Skeletal muscle satellite cell (primary cell): ENCODE measurements around the gene FOXL2NB.
A peak's percentile ranks its signal among the peaks of the same experiment; 100 is the strongest.

Experiments used
- H3K27me3 ChIP-seq: 2 replicates; pipeline ENCODE4 v1.7.0; 2013; ENCODE audit warnings: low read length; ENCODE audit not compliant: control insufficient read depth, insufficient read depth
- H3K36me3 ChIP-seq: 2 replicates; pipeline ENCODE4 v1.7.0; 2013; ENCODE audit warnings: mild to moderate bottlenecking, control low read depth, low read length; ENCODE audit not compliant: insufficient read depth
- H3K4me1 ChIP-seq: 2 replicates; pipeline ENCODE4 v1.7.0; 2013; ENCODE audit warnings: low read length; ENCODE audit not compliant: control insufficient read depth, insufficient read depth
- H3K4me2 ChIP-seq: 2 replicates; pipeline ENCODE4 v1.7.0; 2013; ENCODE audit warnings: mild to moderate bottlenecking, low read length
- H3K4me3 ChIP-seq: 2 replicates; pipeline ENCODE4 v1.7.0; 2013; ENCODE audit warnings: low read length
- H3K9ac ChIP-seq: 2 replicates; pipeline ENCODE4 v1.7.0; 2013; ENCODE audit warnings: mild to moderate bottlenecking, low read depth, low read length, moderate library complexity
- H3K9me3 ChIP-seq: replicated peaks from 2 replicates; pipeline ENCODE4 v1.7.0; 2013; ENCODE audit warnings: mild to moderate bottlenecking, control low read depth, low read length

The FOXL2NB gene

DNA sequence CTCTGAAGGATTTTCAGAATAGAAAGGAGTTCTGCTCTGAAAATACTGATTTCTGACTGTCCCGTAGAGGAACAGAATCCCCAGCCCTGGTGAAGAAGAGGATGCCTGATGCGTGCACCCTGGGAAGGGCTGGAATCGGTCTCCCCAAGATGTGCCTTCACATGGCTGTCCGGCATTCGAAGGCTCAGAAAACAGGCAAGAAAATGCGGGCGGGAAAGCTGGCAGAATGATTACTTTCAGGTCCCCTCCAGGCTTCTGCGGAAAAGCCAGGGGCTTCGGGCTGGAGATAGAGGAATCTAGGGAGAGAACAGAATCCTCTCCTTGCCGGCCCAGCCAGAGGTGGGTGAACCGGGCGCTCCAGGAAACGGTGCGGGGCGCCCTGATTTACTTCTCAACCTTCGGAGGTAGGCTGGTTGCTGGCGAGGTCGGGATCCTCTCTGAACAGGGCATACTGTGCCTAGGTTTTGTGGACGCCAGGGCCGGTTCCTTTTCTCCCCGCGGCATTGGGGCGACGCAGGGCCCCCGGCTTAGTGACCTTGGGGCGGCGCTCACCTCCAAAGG, 2.5 kb downstream of the FOXL2NB start:
- Histone ChIP-seq H3K9ac (no peak overlapping the region), H3K4me2 (peak overlapping the region; percentile 75), H3K36me3 (no peaks in the 10 kb centered on the region), H3K27me3 (peaks cover 48% of the 10 kb centered on the region), H3K4me3 (peak overlapping the region; percentile 57), H3K9me3 (no peaks in the 10 kb centered on the region), H3K4me1 (peaks cover 19% of the 10 kb centered on the region)

DNA sequence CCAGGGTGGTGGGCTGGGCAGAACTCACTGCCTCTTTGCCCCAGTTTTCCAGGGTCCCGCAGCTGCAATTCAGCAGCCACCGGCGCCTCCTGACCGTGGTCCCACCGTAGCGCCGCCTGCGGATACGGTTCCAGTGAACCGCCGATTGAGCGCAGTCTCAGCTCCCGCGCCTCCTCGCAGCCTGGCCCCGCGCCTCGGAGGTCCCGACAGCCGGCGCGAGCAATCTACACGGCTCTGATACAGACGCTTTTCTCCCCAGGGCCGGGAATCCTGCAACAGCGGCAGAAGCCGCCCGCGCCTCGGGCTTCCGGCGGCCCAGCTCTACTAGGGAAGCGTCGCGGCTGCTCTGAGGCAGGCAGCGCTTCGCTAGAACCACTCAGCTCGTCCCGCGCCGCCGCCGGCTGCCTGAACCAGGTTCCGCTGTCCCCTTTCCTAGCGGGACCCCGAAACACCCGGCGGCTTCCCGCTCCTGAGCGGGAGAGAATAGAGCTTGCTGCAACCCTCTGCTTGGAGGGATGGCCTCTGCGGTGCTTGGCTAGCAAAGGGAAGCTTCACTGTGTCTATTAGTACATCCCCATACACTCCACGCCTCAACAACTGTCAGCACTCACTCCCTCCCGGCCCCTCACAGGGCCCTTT, 3.1 kb downstream of the FOXL2NB start:
- H3K27me3 ChIP-seq = peaks cover 49% of the 10 kb centered on the region
- H3K9ac ChIP-seq = peak overlapping the region; percentile 8

DNA sequence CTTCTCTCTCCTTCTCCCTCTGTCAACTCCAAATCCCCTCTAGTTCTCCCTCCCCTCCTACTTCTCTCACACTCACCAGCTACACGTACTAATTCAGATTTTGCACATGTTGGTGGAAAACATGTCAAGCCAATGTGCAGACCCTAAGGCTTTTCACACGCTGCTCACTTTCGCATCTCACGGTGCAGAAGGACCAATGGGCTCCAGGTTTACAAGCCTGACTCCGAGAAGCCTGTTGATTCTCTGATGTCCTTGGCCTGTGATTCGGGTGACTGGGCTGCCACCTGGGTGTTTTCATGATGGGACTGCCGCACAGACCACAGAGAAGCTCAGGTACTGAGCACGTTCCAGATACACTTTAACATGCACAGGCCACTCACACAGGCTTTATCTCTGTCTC, 3.7 kb downstream of the FOXL2NB start:
- peak overlapping the region; percentile 75 for H3K4me2 ChIP-seq
- H3K27me3 ChIP-seq = peaks cover 51% of the 10 kb centered on the region
- no peak overlapping the region for H3K9ac ChIP-seq
- peaks cover 13% of the 10 kb centered on the region for H3K4me1 ChIP-seq
- no peaks in the 10 kb centered on the region for H3K36me3 ChIP-seq
- no peak overlapping the region for H3K4me3 ChIP-seq
- no peaks in the 10 kb centered on the region for H3K9me3 ChIP-seq

More for the DNA sequence above, 3.1 kb downstream of the FOXL2NB start:
- H3K9me3 ChIP-seq = no peaks in the 10 kb centered on the region
- H3K4me2 ChIP-seq = peak overlapping the region; percentile 75
- no peaks in the 10 kb centered on the region for H3K36me3 ChIP-seq
- peak overlapping the region; percentile 57 for H3K4me3 ChIP-seq
- peaks cover 17% of the 10 kb centered on the region for H3K4me1 ChIP-seq

DNA sequence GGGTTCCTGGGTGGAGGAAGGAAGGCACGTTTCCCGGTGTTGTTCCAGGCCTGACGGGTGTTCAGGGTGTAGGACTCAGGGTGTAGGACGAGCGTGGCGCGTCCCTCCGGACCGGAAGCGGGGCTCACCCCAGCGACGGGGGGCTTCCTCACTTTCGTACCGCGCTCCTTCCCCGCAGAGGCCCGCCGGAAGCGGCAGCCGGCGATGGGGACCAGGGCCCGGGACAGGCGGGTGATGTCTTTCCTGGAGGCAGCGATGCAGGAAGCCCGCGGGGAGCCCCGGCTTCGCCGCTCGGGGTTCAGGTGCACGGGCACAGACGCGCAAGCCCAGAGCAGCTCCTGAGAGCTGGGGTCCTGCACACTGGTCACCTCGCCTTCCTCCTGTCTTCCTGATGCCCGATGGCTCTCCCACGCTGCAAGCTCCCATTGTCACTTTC, 13.4 kb downstream of the FOXL2NB start:
- Histone ChIP-seq H3K9me3 (no peaks in the 10 kb centered on the region), H3K9ac (no peak overlapping the region), H3K4me1 (no peaks in the 10 kb centered on the region), H3K27me3 (peaks cover 48% of the 10 kb centered on the region), H3K36me3 (no peaks in the 10 kb centered on the region), H3K4me3 (no peak overlapping the region), H3K4me2 (peak overlapping the region; percentile 29)

DNA sequence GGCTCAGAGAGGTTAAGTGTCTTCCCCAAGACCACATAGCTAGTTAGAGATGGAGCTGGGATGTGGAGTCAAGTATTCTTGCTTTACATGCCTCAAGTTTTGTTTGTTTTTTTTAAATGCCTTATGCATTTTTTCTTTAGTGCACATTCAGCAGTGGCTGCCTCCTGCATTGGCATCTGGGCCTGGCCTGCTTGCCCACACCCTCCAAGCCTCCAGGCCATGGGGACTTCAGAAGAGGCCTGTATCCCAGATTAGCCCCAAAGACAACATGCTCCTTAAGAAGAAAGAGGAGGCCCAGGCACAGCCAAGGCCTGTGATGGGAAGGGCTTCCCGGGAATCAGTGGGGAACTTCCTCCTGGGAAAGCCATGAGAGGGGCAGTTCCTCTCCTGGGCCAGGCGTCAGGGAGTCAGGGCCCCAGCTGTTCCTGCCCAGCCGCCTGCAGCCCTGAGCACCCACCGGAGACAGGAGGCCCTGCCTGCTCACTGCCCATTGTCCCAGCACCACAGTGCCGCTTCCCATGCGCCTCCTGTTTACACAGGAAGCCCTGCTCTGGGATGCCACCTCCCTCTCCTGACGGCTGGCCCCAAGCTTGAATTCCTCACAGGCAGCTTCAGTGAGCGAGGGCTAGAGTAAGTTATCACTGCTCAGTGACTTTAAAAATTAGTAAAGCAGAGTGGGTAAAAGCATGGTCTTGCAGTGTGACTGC, 16.0 kb downstream of the FOXL2NB start:
- H3K36me3 ChIP-seq = no peaks in the 10 kb centered on the region
- no peaks in the 10 kb centered on the region for H3K9me3 ChIP-seq
- H3K27me3 ChIP-seq = peaks cover 37% of the 10 kb centered on the region
- H3K4me1 ChIP-seq = no peaks in the 10 kb centered on the region
- H3K9ac ChIP-seq = no peak overlapping the region
- H3K4me2 ChIP-seq = no peak overlapping the region
- no peak overlapping the region for H3K4me3 ChIP-seq

DNA sequence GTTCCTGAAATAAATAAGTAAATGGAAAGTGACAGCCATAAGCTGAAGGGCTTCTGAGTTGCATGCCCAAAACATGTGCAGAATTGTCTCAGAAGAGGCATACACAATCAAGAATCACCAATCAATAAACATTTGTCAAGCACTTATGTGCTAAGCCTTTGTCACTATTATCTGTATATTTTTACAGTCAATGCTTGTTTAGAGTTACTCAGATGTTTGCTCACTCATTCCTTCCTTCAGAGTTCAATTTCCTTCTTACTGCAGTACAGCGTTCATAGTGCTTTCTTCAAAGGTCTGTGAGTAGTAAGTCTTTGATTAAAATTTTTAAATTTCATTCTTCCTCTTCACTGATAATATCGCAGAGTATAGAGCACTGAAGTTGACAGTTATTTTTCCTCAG, 17.2 kb downstream of the FOXL2NB start:
- H3K4me2 ChIP-seq = no peak overlapping the region
- no peak overlapping the region for H3K9ac ChIP-seq
- no peaks in the 10 kb centered on the region for H3K36me3 ChIP-seq
- H3K4me1 ChIP-seq = no peaks in the 10 kb centered on the region
- peaks cover 37% of the 10 kb centered on the region for H3K27me3 ChIP-seq
- no peak overlapping the region for H3K4me3 ChIP-seq
- H3K9me3 ChIP-seq = no peaks in the 10 kb centered on the region

DNA sequence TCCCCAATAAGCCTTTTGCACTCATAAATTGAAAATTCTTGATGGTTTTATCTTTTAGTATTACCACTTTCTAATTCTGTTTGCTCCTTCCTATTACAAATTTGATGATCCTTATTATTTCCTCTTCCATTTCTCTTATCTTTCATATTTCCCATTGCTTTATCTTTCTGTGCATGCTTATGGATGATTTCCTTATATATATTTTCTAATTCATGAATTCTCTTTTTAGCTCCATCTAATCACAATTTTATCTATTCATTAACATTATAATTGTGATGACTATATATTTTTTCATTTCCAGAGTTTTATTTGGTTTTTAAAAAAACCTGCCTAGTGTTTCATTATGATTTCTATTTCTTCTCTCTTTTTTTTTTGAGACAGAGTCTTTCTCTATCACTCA, 17.9 kb downstream of the FOXL2NB start:
- Histone ChIP-seq H3K4me1 (no peaks in the 10 kb centered on the region), H3K9ac (no peak overlapping the region), H3K27me3 (peaks cover 34% of the 10 kb centered on the region), H3K4me2 (no peak overlapping the region), H3K9me3 (no peaks in the 10 kb centered on the region), H3K4me3 (no peak overlapping the region), H3K36me3 (no peaks in the 10 kb centered on the region)

DNA sequence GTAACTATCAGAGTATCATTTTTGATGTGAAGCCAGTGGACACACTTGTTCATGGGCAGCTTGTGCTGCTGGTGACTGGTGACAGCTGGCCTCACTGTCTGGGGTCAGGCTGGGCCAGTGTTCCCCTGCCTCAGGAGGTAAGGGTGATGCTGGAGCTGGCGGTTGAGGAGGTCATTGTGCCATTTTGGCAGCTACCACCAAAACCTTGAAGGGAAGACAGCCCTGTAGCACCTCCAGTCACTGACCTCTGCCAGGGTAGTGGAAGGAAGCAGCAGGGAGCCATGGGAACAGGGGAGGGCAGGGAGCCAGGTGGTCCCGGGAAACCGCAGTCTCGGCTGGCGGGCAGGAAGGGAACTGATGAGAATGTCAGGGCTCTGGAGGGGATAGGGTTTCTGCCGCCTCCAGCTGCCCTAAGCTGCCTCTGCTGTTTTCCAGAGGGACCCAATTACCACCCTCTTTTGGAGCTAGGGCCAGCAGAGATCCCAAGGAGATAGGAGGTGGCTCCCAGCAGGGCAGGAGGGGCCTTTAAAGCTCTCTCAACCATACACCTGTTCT, 24.8 kb downstream of the FOXL2NB start:
- no peaks in the 10 kb centered on the region for H3K9me3 ChIP-seq
- H3K9ac ChIP-seq = no peak overlapping the region
- H3K27me3 ChIP-seq = peaks cover 32% of the 10 kb centered on the region
- H3K4me2 ChIP-seq = no peak overlapping the region
- no peaks in the 10 kb centered on the region for H3K4me1 ChIP-seq
- no peaks in the 10 kb centered on the region for H3K36me3 ChIP-seq
- H3K4me3 ChIP-seq = no peak overlapping the region

DNA sequence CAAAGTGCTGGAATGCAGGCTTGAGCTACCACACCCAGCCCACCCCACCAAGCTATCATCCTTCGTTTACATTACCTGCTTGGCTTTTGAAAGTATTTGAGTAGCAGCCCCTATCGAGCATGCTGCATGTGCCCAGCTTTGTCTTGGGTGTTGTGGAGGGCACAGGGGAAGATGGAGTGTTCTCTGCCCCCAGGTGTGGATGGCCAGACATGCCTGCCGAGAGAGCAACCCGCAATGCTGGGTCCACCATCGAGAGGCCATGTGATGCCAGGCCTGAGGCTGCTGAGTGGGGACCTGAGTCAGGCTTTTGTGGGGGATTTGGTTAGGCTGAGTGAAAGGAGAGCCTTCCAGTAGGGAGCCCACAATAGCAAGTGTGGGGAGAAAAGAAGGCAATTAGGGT, 25.9 kb downstream of the FOXL2NB start:
- peaks cover 32% of the 10 kb centered on the region for H3K27me3 ChIP-seq
- no peak overlapping the region for H3K9ac ChIP-seq
- no peaks in the 10 kb centered on the region for H3K36me3 ChIP-seq
- H3K4me2 ChIP-seq = no peak overlapping the region
- H3K4me1 ChIP-seq = no peaks in the 10 kb centered on the region
- no peaks in the 10 kb centered on the region for H3K9me3 ChIP-seq
- no peak overlapping the region for H3K4me3 ChIP-seq

DNA sequence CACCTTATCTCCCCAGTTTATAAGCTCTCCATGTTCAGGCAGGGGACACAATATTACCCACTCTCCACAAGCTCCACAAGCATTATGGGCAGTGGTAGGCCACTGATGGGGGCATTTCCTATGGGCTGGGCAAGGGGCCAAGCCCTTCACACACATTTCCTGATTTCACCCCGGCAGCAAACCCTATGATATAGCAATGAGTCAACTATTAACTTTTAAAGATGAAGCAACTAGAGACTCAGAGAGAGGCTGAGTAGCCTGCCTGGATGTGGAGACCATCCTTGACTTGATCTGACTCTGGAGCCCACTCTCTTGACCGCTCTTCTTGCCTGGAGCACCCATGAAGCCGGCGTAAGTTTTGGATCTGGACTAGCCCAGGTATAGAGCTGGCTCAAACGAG, 27.4 kb downstream of the FOXL2NB start:
- no peaks in the 10 kb centered on the region for H3K4me1 ChIP-seq
- H3K27me3 ChIP-seq = peaks cover 26% of the 10 kb centered on the region
- H3K4me2 ChIP-seq = no peak overlapping the region
- H3K36me3 ChIP-seq = no peaks in the 10 kb centered on the region
- H3K4me3 ChIP-seq = no peak overlapping the region
- no peak overlapping the region for H3K9ac ChIP-seq
- H3K9me3 ChIP-seq = no peaks in the 10 kb centered on the region

DNA sequence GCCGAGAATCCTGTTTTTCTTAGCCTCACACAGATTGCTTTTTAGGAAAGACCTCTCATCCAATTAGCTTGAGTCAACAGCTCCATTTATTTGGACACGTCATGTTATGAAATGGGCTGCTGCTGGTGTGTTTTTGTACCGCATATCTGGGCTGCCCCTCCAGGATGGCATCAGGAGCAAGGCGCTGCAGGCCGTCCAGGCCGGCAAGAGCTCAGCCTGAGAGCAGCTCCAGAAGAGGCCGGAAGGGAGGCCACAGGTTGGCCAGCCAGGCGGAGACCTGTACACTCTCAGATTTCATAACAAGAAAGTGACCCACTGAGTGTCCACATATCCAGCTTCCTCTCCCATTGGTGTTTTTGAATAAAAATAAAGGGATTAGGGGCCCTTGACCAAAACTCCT, 28.3 kb downstream of the FOXL2NB start:
- no peaks in the 10 kb centered on the region for H3K4me1 ChIP-seq
- no peak overlapping the region for H3K9ac ChIP-seq
- no peaks in the 10 kb centered on the region for H3K36me3 ChIP-seq
- no peak overlapping the region for H3K4me3 ChIP-seq
- no peaks in the 10 kb centered on the region for H3K9me3 ChIP-seq
- peaks cover 26% of the 10 kb centered on the region for H3K27me3 ChIP-seq
- H3K4me2 ChIP-seq = no peak overlapping the region
